ENCODE results near the gene ZNF335. TPM values are rescaled to one million over a fixed set of nuclear protein-coding genes. Genes with fewer than 3 reads are reported as not detected.

ZNF335 gene
- total and polyA plus RNA-seq, 2 of the 13 experiments (the other 11 are each of a cell fraction or from before 2014, with no cell fraction given) = 9.7 to 13.7 TPM

GRCh38 chr20:46013829-46014516 lies 42.0 kb upstream of the ZNF335 start:
- BruUV-seq (replicated peaks) = no TSS peak
- peaks cover 7% of the 10 kb centered on the region; the same call in 1 of the 2 replicates for H4K20me1 ChIP-seq (ENCODE audit: insufficient read depth, low read length)
- H2AFZ ChIP-seq (ENCODE audit: low read length) = no peak overlapping the region
- no peak overlapping the region for H3K27ac ChIP-seq (ENCODE audit: extremely low read length, insufficient read depth, low read length)
- ChIA-PET CTCF (ENCODE audit: low intra/inter-chr PET ratio, low total read pairs) (interaction anchor here (0.6 to 2.8 kb wide), 11 partner anchors 9 to 335 kb away, joined by 3 to 27 read pairs (median 6); partner anchors contain the start of genes NCOA5 and ZNF335), POLR2A (interaction anchor here (1.7 kb wide), 1 partner anchor 75 kb away, joined by 6 read pairs; no protein-coding TSS in a partner anchor)
- intact Hi-C loops (cut with micrococcal nuclease; ENCODE audit: unreplicated experiment) (loop anchor here (2.0 to 5.0 kb wide), 2 partner anchors 42 to 73 kb away; partner anchors contain the start of gene ZNF335), in situ Hi-C loops (cut with HindIII; ENCODE audit: extremely low pct_ligation_motif_present, low pct_unique_long_range_greater_than_20kb) (no loop called here)
- FAIRE-seq (no peak), DNase-seq (ENCODE audit: low spot score) (peak; percentile 47), ATAC-seq (peak; percentile 88)
- H3K9me3 ChIP-seq (ENCODE audit: low read length) = no peaks in the 10 kb centered on the region
- no peak overlapping the region for H3K9ac ChIP-seq (ENCODE audit: insufficient read depth, low read depth, low read length)
- H3K27me3 ChIP-seq (ENCODE audit: control insufficient read depth in 1 of 2, insufficient read depth in 2 of 2, low read length in 2 of 2) = peaks cover 28 to 49% of the 10 kb centered on the region in 2 experiments; a peak in 4 of 5 replicates
- WGBS (ENCODE audit: low lambda C conversion rate) = 12% methylated on average over 38 of the region's 67 CpGs
- H3K4me2 ChIP-seq (ENCODE audit: low read depth, low read length) = peak overlapping the region; percentile 80
- peaks cover 57% of the 10 kb centered on the region for H3K4me1 ChIP-seq (ENCODE audit: insufficient read depth, low read length)
- H3K36me3 ChIP-seq (replicated peaks in 1 of 2; ENCODE audit: control insufficient read depth in 1 of 2, insufficient read depth in 2 of 2, low read length in 2 of 2) = no peaks in the 10 kb centered on the region
- H3K79me2 ChIP-seq (ENCODE audit: insufficient read depth, low read length) = no peaks in the 10 kb centered on the region
- H3K4me3 ChIP-seq (replicated peaks in 1 of 3; ENCODE audit: insufficient read depth in 1 of 3, low read depth in 2 of 3, low read length in 3 of 3) = peak overlapping the region in 2 of 3 experiments; percentile 6 to 64; a peak in 4 of 6 replicates
- TF ChIP-seq SNAPC5 (CRISPR knock-in tag; IDR thresholded peaks at IDR 0.05; ENCODE audit: borderline replicate concordance) = 0 out of 2 replicates have a peak, but pooled peaks have one; percentile 51
- TF ChIP-seq, protein P1, sequence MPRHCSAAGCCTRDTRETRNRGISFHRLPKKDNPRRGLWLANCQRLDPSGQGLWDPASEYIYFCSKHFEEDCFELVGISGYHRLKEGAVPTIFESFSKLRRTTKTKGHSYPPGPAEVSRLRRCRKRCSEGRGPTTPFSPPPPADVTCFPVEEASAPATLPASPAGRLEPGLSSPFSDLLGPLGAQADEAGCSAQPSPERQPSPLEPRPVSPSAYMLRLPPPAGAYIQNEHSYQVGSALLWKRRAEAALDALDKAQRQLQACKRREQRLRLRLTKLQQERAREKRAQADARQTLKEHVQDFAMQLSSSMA (CRISPR knock-in tag; IDR thresholded peaks at IDR 0.05) = no peak
- TF ChIP-seq NR2F6 (IDR thresholded peaks at IDR 0.05) = no peak
- TF ChIP-seq NR2F6 (CRISPR knock-in tag; IDR thresholded peaks at IDR 0.05) = no peak
- 0 out of 2 replicates have a peak, but pooled peaks have one; percentile 28 for TF ChIP-seq NKX3-1 (CRISPR knock-in tag; IDR thresholded peaks at IDR 0.05)
- no peak for TF ChIP-seq PHF20 (CRISPR knock-in tag; IDR thresholded peaks at IDR 0.05)
- peak; percentile 61 for TF ChIP-seq SALL1 (CRISPR knock-in tag; IDR thresholded peaks at IDR 0.05)
- TF ChIP-seq ZNF556 (CRISPR knock-in tag; IDR thresholded peaks at IDR 0.05; ENCODE audit: borderline replicate concordance) = peak; percentile 68; the same call in 1 of the 2 replicates
- TF ChIP-seq IKZF5 (CRISPR knock-in tag; IDR thresholded peaks at IDR 0.05) = peak; percentile 42; the same call in 1 of the 2 replicates
- no peak for TF ChIP-seq NFRKB (IDR thresholded peaks at IDR 0.05)
- TF ChIP-seq, protein P2, sequence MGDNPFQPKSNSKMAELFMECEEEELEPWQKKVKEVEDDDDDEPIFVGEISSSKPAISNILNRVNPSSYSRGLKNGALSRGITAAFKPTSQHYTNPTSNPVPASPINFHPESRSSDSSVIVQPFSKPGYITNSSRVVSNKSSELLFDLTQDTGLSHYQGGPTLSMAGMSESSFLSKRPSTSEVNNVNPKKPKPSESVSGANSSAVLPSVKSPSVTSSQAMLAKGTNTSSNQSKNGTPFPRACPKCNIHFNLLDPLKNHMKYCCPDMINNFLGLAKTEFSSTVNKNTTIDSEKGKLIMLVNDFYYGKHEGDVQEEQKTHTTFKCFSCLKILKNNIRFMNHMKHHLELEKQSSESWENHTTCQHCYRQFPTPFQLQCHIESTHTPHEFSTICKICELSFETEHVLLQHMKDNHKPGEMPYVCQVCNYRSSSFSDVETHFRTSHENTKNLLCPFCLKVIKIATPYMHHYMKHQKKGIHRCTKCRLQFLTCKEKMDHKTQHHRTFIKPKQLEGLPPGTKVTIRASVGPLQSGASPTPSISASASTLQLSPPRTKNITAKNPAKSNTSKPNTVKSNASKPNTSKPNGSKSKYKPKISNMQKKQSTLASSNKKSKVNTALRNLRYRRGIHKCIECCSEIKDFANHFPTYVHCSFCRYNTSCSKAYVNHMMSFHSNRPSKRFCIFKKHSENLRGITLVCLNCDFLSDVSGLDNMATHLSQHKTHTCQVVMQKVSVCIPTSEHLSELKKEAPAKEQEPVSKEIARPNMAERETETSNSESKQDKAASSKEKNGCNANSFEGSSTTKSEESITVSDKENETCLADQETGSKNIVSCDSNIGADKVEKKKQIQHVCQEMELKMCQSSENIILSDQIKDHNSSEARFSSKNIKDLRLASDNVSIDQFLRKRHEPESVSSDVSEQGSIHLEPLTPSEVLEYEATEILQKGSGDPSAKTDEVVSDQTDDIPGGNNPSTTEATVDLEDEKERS (CRISPR knock-in tag; IDR thresholded peaks at IDR 0.05) = peak; percentile 61; the same call in 1 of the 2 replicates
- no peak for TF ChIP-seq HDAC6 (IDR thresholded peaks at IDR 0.05; ENCODE audit: low read depth, low read length)
- TF ChIP-seq TOE1 (CRISPR knock-in tag; IDR thresholded peaks at IDR 0.05) = 0 out of 2 replicates have a peak, but pooled peaks have one; percentile 44
- TF ChIP-seq TMF1 (CRISPR knock-in tag; IDR thresholded peaks at IDR 0.05; ENCODE audit: low read depth) = peak; percentile 23; the same call in 1 of the 2 replicates

Data from HepG2 (cell line).